Measurements from ENCODE around the gene ARL15. TPM values are rescaled to one million over a fixed set of nuclear protein-coding genes. Genes with fewer than 3 reads are reported as not detected.

The ARL15 gene
- total RNA-seq, 1 experiment from 2014 or later: 13.0 TPM

DNA sequence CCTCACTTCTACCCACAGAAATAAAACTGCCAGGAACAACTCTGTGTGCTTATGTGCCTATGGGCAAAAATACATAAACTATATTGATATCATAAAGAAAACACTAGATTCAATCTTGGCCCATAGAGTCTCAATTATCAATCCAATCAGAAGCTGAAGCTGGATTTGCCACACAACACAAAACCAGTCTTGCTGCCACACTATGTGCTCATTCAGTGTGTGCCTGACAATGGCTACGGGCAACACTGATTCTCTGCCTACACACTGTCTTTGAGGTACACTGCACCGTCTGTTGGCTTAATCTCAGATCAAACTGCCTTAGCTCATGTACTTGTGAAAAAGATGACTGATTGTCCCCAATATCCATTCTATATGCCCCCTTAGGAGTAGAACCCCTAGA is 35.4 kb downstream of the ARL15 start:
- Mint-ChIP-seq H3K36me3 (ENCODE audit: insufficient read depth in 1 of 3, low read depth in 3 of 3) (peaks cover 1 to 2% (median 2%) of the 10 kb centered on the region in 3 experiments; a peak in 6 of 7 replicates), H3K9me3 (peaks cover under 1% of the 10 kb centered on the region in 2 experiments; a peak in 2 of 5 replicates), H3K27me3 (ENCODE audit: low read depth) (no peaks in the 10 kb centered on the region), H3K27ac (no peak overlapping the region), H3K4me3 (no peak overlapping the region), H3K4me1 (peaks cover 14% of the 10 kb centered on the region in 2 experiments)
- Histone ChIP-seq H2BK12ac (ENCODE audit: insufficient read length, low read depth, low read length) (no peak overlapping the region), H4K20me1 (ENCODE audit: control insufficient read depth, insufficient read depth, insufficient read length) (no peaks in the 10 kb centered on the region), H2BK5ac (ENCODE audit: insufficient read length, low read length) (no peak overlapping the region), H4K8ac (replicated peaks; ENCODE audit: insufficient read length, low read depth, low read length) (no peak overlapping the region), H3K23ac (ENCODE audit: insufficient read length, low read depth, low read length) (no peak overlapping the region), H3K4me1 (ENCODE audit: insufficient read depth, low read length) (no peaks in the 10 kb centered on the region; the same call in 1 of the 2 replicates), H3K9ac (ENCODE audit: extremely low read depth, insufficient read length, low read length) (no peak overlapping the region), H3K4ac (ENCODE audit: low read depth, low read length) (no peak overlapping the region), H3K18ac (ENCODE audit: insufficient read length, low read depth, low read length) (no peak overlapping the region), H3K27ac (ENCODE audit: insufficient read length, low read depth, low read length) (no peak overlapping the region), H3K56ac (ENCODE audit: insufficient read length, low read depth, low read length) (no peak overlapping the region), H2AK5ac (ENCODE audit: insufficient read length, low read length) (no peak overlapping the region), H2BK15ac (ENCODE audit: low read depth, low read length) (no peak overlapping the region), H3K79me2 (ENCODE audit: insufficient read depth, low read length) (no peaks in the 10 kb centered on the region), H3K4me2 (ENCODE audit: insufficient read depth, insufficient read length, low read length) (no peak overlapping the region), H2AFZ (ENCODE audit: low read length) (no peak overlapping the region), H2BK120ac (ENCODE audit: low read depth, low read length, poor library complexity, severe bottlenecking) (no peak overlapping the region), H3K23me2 (ENCODE audit: insufficient read length, low read depth, low read length, poor library complexity, severe bottlenecking) (no peaks in the 10 kb centered on the region), H4K91ac (ENCODE audit: insufficient read length, low read depth, low read length) (no peak overlapping the region), H3K9me3 (ENCODE audit: control insufficient read depth, low read depth, low read length) (no peaks in the 10 kb centered on the region), H3K27me3 (ENCODE audit: insufficient read depth, low read length) (no peaks in the 10 kb centered on the region), H4K5ac (ENCODE audit: insufficient read length, low read depth, low read length) (no peak overlapping the region), H3T11ph (ENCODE audit: low read length) (no peak overlapping the region), H2BK20ac (ENCODE audit: low read depth, low read length, poor library complexity, severe bottlenecking) (no peak overlapping the region), H3K14ac (ENCODE audit: insufficient read depth, low read length) (no peak overlapping the region), H3K79me1 (ENCODE audit: insufficient read depth, low read depth, low read length, poor library complexity, severe bottlenecking) (no peaks in the 10 kb centered on the region)
- TF ChIP-seq, protein P1, sequence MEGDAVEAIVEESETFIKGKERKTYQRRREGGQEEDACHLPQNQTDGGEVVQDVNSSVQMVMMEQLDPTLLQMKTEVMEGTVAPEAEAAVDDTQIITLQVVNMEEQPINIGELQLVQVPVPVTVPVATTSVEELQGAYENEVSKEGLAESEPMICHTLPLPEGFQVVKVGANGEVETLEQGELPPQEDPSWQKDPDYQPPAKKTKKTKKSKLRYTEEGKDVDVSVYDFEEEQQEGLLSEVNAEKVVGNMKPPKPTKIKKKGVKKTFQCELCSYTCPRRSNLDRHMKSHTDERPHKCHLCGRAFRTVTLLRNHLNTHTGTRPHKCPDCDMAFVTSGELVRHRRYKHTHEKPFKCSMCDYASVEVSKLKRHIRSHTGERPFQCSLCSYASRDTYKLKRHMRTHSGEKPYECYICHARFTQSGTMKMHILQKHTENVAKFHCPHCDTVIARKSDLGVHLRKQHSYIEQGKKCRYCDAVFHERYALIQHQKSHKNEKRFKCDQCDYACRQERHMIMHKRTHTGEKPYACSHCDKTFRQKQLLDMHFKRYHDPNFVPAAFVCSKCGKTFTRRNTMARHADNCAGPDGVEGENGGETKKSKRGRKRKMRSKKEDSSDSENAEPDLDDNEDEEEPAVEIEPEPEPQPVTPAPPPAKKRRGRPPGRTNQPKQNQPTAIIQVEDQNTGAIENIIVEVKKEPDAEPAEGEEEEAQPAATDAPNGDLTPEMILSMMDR (conservative IDR thresholded peaks at IDR 0.05): no peak
- no peak for DNase-seq
- WGBS (ENCODE audit: extremely low coverage, insufficient read length, low lambda C conversion rate): no CpG with 5 or more reads among the region's 2 CpGs
